ENCODE data around the gene FBRS.

The FBRS gene

GRCh38 chr16:30664616-30665109 lies 6.4 kb downstream of the FBRS start:
- no peak for DNase-seq
- no peak overlapping the region for H3K27ac Mint-ChIP-seq
- H3K27me3 Mint-ChIP-seq (ENCODE audit: low read depth, poor library complexity): peaks cover 2% of the 10 kb centered on the region
- H3K4me3 Mint-ChIP-seq: no peak overlapping the region
- H3K4me1 Mint-ChIP-seq: peaks cover 32% of the 10 kb centered on the region
- H3K9me3 Mint-ChIP-seq: no peaks in the 10 kb centered on the region
- peaks cover 54% of the 10 kb centered on the region for H3K36me3 Mint-ChIP-seq (ENCODE audit: low read depth)
- TF ChIP-seq CTCF (IDR thresholded peaks at IDR 0.05): no peak

GRCh38 chr16:30665155-30665829 lies 7.1 kb downstream of the FBRS start:
- H3K27me3 Mint-ChIP-seq (ENCODE audit: low read depth, poor library complexity): peaks cover 2% of the 10 kb centered on the region
- H3K27ac Mint-ChIP-seq: no peak overlapping the region
- H3K9me3 Mint-ChIP-seq: no peaks in the 10 kb centered on the region
- TF ChIP-seq CTCF (IDR thresholded peaks at IDR 0.05): no peak
- peaks cover 31% of the 10 kb centered on the region for H3K4me1 Mint-ChIP-seq
- no peak overlapping the region for H3K4me3 Mint-ChIP-seq
- DNase-seq: no peak
- H3K36me3 Mint-ChIP-seq (ENCODE audit: low read depth): peaks cover 54% of the 10 kb centered on the region

GRCh38 chr16:30665830-30666190 lies 7.6 kb downstream of the FBRS start:
- Mint-ChIP-seq H3K27ac (no peak overlapping the region), H3K36me3 (ENCODE audit: low read depth) (peaks cover 51% of the 10 kb centered on the region), H3K9me3 (no peaks in the 10 kb centered on the region), H3K4me1 (peaks cover 26% of the 10 kb centered on the region), H3K27me3 (ENCODE audit: low read depth, poor library complexity) (no peaks in the 10 kb centered on the region), H3K4me3 (no peak overlapping the region)
- DNase-seq: no peak
- no peak for TF ChIP-seq CTCF (IDR thresholded peaks at IDR 0.05)

GRCh38 chr16:30666681-30667080 lies 8.4 kb downstream of the FBRS start:
- Mint-ChIP-seq H3K4me1 (peaks cover 17% of the 10 kb centered on the region), H3K9me3 (no peaks in the 10 kb centered on the region), H3K27me3 (ENCODE audit: low read depth, poor library complexity) (no peaks in the 10 kb centered on the region), H3K36me3 (ENCODE audit: low read depth) (peaks cover 46% of the 10 kb centered on the region), H3K27ac (no peak overlapping the region), H3K4me3 (no peak overlapping the region)
- DNase-seq: no peak
- no peak for TF ChIP-seq CTCF (IDR thresholded peaks at IDR 0.05)

- Mint-ChIP-seq H3K27ac (no peak overlapping the region), H3K4me1 (peaks cover 11% of the 10 kb centered on the region), H3K4me3 (no peak overlapping the region), H3K9me3 (no peaks in the 10 kb centered on the region), H3K27me3 (ENCODE audit: low read depth, poor library complexity) (peaks cover 6% of the 10 kb centered on the region), H3K36me3 (ENCODE audit: low read depth) (peaks cover 46% of the 10 kb centered on the region)
- DNase-seq: no peak
- TF ChIP-seq CTCF (IDR thresholded peaks at IDR 0.05): no peak
Observed at GRCh38 chr16:30667361-30667905, 9.2 kb downstream of the FBRS start.

- Mint-ChIP-seq H3K4me1 (peaks cover 5% of the 10 kb centered on the region), H3K9me3 (no peaks in the 10 kb centered on the region), H3K36me3 (ENCODE audit: low read depth) (peaks cover 39% of the 10 kb centered on the region), H3K27ac (no peak overlapping the region), H3K27me3 (ENCODE audit: low read depth, poor library complexity) (peaks cover 13% of the 10 kb centered on the region), H3K4me3 (no peak overlapping the region)
- no peak for DNase-seq
- TF ChIP-seq CTCF (IDR thresholded peaks at IDR 0.05): no peak
Observed at GRCh38 chr16:30668393-30668792, 10.2 kb downstream of the FBRS start.
